Activated CD4-positive, alpha-beta memory T cell treated with anti-CD3 and anti-CD28 coated beads for 36 hours (primary cell): ENCODE results near the gene RIMBP2. TPM values are rescaled to one million over a fixed set of nuclear protein-coding genes. Genes with fewer than 3 reads are reported as not detected.
"Not testable (repeated sequence)": the region's sequence is repeated elsewhere in the genome, so short reads cannot be mapped to it uniquely, and the experiment has no call there.

Experiments used
- CTCF ChIA-PET: fragments of 350-600 bp; sonication (Branson Sonifier 250); formaldehyde crosslinking; loops from one replicate; lab custom pipeline; 2021; ENCODE audit warnings: antibody characterized with exemption, inconsistent platforms; lab: Charles Lee
- POLR2A ChIA-PET: fragments of 350-600 bp; sonication (Branson Sonifier 250); formaldehyde crosslinking; loops from one replicate; lab custom pipeline; 2021; ENCODE audit warnings: antibody characterized with exemption; lab: Charles Lee
- DNase-seq: peaks from one replicate; pipeline ENCODE4 v3.0.0-alpha.2; 2020
- H3K27ac Mint-ChIP-seq: one replicate; pipeline ENCODE4 v1.8.0; 2021; ENCODE audit warnings: mixed read lengths
- H3K27me3 Mint-ChIP-seq: one replicate; pipeline ENCODE4 v1.8.0; 2021; ENCODE audit warnings: mixed read lengths
- H3K36me3 Mint-ChIP-seq: one replicate; pipeline ENCODE4 v1.8.0; 2021; ENCODE audit warnings: mixed read lengths
- H3K4me1 Mint-ChIP-seq: one replicate; pipeline ENCODE4 v1.8.0; 2021; ENCODE audit warnings: low read depth, mixed read lengths
- H3K4me3 Mint-ChIP-seq: one replicate; pipeline ENCODE4 v1.8.0; 2021; ENCODE audit warnings: mild to moderate bottlenecking, mixed read lengths
- H3K9me3 Mint-ChIP-seq: one replicate; pipeline ENCODE4 v1.8.0; 2021; ENCODE audit warnings: mixed read lengths
- intact Hi-C: fragments of 100-400 bp; cut with micrococcal nuclease; formaldehyde crosslinking; loops from one replicate; pipeline ENCODE4 v1.15.1; 2023
- total RNA-seq, 2 experiments: library from RNA; stranded (reverse); gene quantifications; one replicate each; pipeline ENCODE4 v1.2.3, GENCODE V29; 2021

Gene RIMBP2
- total RNA-seq, 2 experiments from 2014 or later = 0.27 TPM; not detected in 1

DNA sequence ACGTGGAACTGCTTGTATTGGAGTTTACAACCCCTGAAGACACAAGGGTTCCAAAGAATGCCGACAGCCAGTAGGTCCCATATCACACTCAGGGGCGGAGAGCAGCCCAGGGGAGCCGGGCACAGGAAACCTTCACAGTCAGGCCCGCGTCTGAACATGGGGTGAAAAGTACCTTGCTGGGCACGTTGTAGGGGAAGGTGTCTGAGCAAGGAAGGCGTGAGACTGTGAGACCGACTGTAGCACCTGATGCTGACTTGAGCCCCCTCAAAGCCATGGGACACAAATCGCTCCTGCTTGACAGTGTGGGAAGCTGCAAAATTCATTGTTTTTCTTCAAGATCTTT is 14.7 kb downstream of the RIMBP2 start:
- ChIA-PET POLR2A (no interaction called here), CTCF (no interaction called here)
- intact Hi-C loops = no loop called here
- H3K9me3 Mint-ChIP-seq = no peaks in the 10 kb centered on the region
- no peaks in the 10 kb centered on the region for H3K4me1 Mint-ChIP-seq
- no peaks in the 10 kb centered on the region for H3K36me3 Mint-ChIP-seq
- H3K27ac Mint-ChIP-seq = no peak overlapping the region
- no peak for DNase-seq
- no peak overlapping the region for H3K4me3 Mint-ChIP-seq
- H3K27me3 Mint-ChIP-seq = peaks cover 7% of the 10 kb centered on the region

DNA sequence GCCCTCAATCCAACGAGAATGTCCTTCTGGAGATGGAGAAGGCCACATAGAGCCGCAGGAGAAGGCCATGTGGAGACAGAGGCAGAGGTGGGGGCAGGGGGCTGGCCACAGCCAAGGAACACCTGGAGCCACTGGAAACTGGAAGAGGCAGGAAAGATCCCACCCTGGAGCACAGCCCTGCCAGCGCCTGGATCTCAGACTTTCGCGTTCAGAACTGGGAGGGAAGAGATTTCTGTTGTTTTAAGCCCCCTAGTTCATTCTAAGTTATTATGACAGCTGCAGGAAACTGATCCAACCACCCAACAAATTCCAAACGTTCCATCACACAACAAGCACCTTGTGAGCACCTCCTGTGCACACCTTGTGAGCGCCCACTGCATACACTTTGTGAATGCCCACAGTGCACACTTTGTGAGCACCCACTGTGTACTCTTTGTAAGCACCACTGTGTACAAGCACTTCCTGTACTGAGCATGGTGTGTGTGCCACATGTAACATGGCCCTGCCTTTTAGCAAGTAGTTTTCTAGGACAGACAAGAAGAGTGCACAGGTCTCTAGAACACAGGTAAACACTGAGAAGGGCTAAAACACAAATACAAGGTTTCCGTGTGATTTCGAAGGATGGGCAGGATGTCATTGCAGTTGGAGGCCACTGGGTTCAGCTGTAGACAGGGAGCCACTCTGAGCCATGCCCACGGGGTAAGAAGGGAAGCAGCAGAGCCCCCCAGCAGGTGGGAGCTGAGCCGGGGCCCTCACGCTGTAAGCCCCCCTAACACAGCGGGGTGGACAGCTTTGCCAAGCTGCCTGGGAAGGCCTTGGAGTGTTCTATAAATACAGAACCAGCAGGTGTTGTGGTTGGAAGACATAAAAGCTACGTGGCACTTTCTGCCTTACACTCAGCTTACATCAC is 15.4 kb downstream of the RIMBP2 start:
- DNase-seq = no peak
- no peak overlapping the region for H3K27ac Mint-ChIP-seq
- ChIA-PET POLR2A (no interaction called here), CTCF (no interaction called here)
- peaks cover 8% of the 10 kb centered on the region for H3K27me3 Mint-ChIP-seq
- H3K9me3 Mint-ChIP-seq = no peaks in the 10 kb centered on the region
- no peak overlapping the region for H3K4me3 Mint-ChIP-seq
- no peaks in the 10 kb centered on the region for H3K36me3 Mint-ChIP-seq
- no peaks in the 10 kb centered on the region for H3K4me1 Mint-ChIP-seq
- intact Hi-C loops = no loop called here

GRCh38 chr12:130698106-130698505 is 18.0 kb downstream of the RIMBP2 start:
- H3K27me3 Mint-ChIP-seq = peaks cover 21% of the 10 kb centered on the region
- intact Hi-C loops = no loop called here
- no peak overlapping the region for H3K4me3 Mint-ChIP-seq
- H3K9me3 Mint-ChIP-seq = no peaks in the 10 kb centered on the region
- POLR2A ChIA-PET = no interaction called here
- no peak overlapping the region for H3K27ac Mint-ChIP-seq
- no peak for DNase-seq
- no peaks in the 10 kb centered on the region for H3K36me3 Mint-ChIP-seq
- H3K4me1 Mint-ChIP-seq = no peaks in the 10 kb centered on the region
- CTCF ChIA-PET = no interaction called here

GRCh38 chr12:130696379-130697100 is 19.6 kb downstream of the RIMBP2 start:
- no peaks in the 10 kb centered on the region for H3K36me3 Mint-ChIP-seq
- peaks cover 24% of the 10 kb centered on the region for H3K27me3 Mint-ChIP-seq
- intact Hi-C loops = no loop called here
- POLR2A ChIA-PET = no interaction called here
- CTCF ChIA-PET = no interaction called here
- no peaks in the 10 kb centered on the region for H3K9me3 Mint-ChIP-seq
- H3K4me1 Mint-ChIP-seq = no peaks in the 10 kb centered on the region
- no peak overlapping the region for H3K27ac Mint-ChIP-seq
- H3K4me3 Mint-ChIP-seq = no peak overlapping the region
- no peak for DNase-seq

GRCh38 chr12:130695061-130695460 is 21.0 kb downstream of the RIMBP2 start:
- CTCF ChIA-PET = no interaction called here
- Mint-ChIP-seq H3K4me1 (no peaks in the 10 kb centered on the region), H3K4me3 (no peak overlapping the region), H3K9me3 (no peaks in the 10 kb centered on the region), H3K36me3 (no peaks in the 10 kb centered on the region), H3K27ac (no peak overlapping the region), H3K27me3 (peaks cover 24% of the 10 kb centered on the region)
- POLR2A ChIA-PET = no interaction called here
- intact Hi-C loops = no loop called here
- no peak for DNase-seq

DNA sequence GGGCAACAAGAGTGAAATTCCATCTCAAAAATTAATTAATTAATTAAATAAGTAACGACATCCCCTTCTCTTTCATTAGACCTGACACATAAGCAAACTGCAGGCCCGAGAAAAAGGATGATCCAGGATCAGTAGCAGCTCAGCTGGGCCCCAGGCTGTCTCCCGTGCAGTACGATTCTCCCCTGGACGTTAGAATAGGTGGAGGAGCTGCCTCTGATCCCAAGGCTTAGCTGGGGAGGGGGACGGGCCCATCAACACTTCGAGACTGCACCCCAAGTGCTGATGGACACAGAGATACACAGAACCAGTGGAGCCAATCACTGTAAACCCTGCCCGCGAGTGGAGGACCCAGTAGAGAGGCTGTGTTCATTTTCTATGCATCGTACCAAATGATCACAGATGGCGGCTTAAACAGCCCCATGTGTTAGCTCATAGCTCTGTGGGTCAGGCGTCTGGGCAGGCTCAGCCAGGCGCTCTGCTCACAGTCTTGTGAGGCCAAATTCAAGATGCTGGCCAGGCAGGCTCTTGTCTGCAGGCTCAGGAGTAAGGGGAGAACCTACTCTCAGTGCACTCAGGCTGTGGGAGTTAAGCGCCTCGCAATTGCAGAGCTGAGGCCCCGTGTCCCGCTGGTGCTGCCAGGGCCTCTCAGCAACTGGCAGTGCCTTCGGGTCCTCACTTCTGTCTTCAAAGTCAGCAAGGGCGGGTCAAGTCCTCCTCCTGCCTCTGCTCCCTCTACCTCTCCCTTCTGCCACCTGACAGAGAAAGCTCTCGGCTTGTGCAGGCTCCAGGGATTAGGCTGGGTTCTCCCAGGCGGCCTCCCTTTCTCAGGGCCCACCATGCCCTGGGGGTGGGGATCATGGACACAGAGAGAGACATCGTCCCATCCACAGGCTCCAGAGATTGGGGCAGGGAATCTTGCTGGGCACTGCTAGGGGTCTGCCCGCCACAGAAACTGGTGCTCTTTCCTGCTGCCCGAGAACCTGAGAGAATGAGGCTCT is 26.4 kb downstream of the RIMBP2 start:
- intact Hi-C loops = no loop called here
- DNase-seq = no peak
- H3K4me1 Mint-ChIP-seq = no peaks in the 10 kb centered on the region
- ChIA-PET POLR2A (no interaction called here), CTCF (no interaction called here)
- peaks cover 25% of the 10 kb centered on the region for H3K27me3 Mint-ChIP-seq
- H3K4me3 Mint-ChIP-seq = no peak overlapping the region
- H3K9me3 Mint-ChIP-seq = no peaks in the 10 kb centered on the region
- H3K27ac Mint-ChIP-seq = no peak overlapping the region
- H3K36me3 Mint-ChIP-seq = no peaks in the 10 kb centered on the region

GRCh38 chr12:130688999-130689398 is 27.1 kb downstream of the RIMBP2 start:
- intact Hi-C loops, H3K36me3 Mint-ChIP-seq, H3K4me1 Mint-ChIP-seq, CTCF ChIA-PET, POLR2A ChIA-PET, H3K27ac Mint-ChIP-seq, H3K9me3 Mint-ChIP-seq, DNase-seq, H3K4me3 Mint-ChIP-seq: not testable (repeated sequence)
- peaks cover 19% of the 10 kb centered on the region for H3K27me3 Mint-ChIP-seq

DNA sequence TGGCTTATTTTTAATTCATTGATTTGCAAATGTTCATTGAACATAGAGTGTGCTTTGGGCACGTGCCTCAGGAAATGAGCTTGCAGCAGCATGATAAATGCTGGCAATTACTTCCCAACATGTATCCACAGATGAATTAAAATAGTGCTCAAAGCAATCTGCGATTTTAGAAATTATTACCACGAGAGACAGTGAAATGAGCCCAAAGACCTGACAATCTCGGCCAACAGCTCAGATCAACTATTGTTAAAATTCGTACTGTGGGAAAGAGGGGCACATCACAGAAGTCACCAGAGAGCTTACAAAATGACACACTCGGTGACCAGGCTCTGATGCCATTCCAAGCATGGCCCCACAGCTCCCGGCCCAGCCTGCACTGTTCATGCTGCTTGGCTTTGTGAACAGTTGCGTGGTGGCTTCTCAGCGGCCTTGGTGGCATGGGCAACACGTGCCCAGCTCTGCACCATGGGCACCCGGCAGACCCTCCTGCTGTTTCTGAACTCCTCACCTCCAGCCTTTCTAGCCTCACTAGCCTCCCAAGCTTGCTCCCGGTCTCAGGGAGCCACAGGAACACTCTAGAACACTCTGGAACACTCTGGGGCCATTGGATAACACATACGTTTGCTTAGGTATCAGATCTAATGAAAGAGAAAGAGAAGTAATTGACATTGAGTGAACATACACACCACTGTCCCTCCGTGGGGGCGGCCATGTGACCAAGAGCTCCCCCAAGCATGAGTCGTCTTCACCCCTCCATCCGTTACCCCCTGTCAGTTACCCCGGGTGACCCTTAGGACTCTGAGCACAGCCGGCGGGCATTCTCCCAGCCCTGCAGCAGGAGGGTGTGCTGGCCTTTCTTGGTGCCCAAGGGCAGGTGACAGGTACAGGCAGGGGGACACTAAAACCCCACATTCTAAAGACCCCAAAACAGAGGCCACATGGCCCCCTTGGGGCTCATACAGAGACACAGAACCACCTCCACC is 28.0 kb downstream of the RIMBP2 start:
- no peak for DNase-seq
- ChIA-PET POLR2A (no interaction called here), CTCF (interaction anchor here (1.0 kb wide), 1 partner anchor 12 kb away, joined by 3 read pairs; no protein-coding TSS in a partner anchor)
- Mint-ChIP-seq H3K9me3 (no peaks in the 10 kb centered on the region), H3K27me3 (peaks cover 16% of the 10 kb centered on the region), H3K4me1 (no peaks in the 10 kb centered on the region), H3K36me3 (no peaks in the 10 kb centered on the region), H3K4me3 (no peak overlapping the region), H3K27ac (no peak overlapping the region)
- intact Hi-C loops = no loop called here

- Mint-ChIP-seq H3K4me1 (no peaks in the 10 kb centered on the region), H3K4me3 (no peak overlapping the region), H3K27ac (no peak overlapping the region), H3K27me3 (peaks cover 16% of the 10 kb centered on the region), H3K36me3 (no peaks in the 10 kb centered on the region), H3K9me3 (no peaks in the 10 kb centered on the region)
- intact Hi-C loops = no loop called here
- ChIA-PET CTCF (interaction anchor here (1.0 kb wide), 1 partner anchor 11 kb away, joined by 3 read pairs; no protein-coding TSS in a partner anchor), POLR2A (no interaction called here)
- DNase-seq = no peak
Measured at GRCh38 chr12:130687190-130687589, 28.9 kb downstream of the RIMBP2 start.

GRCh38 chr12:130686511-130686991 is 29.5 kb downstream of the RIMBP2 start:
- POLR2A ChIA-PET = no interaction called here
- CTCF ChIA-PET = no interaction called here
- H3K4me3 Mint-ChIP-seq = no peak overlapping the region
- intact Hi-C loops = no loop called here
- no peaks in the 10 kb centered on the region for H3K9me3 Mint-ChIP-seq
- no peaks in the 10 kb centered on the region for H3K4me1 Mint-ChIP-seq
- peaks cover 13% of the 10 kb centered on the region for H3K27me3 Mint-ChIP-seq
- no peaks in the 10 kb centered on the region for H3K36me3 Mint-ChIP-seq
- H3K27ac Mint-ChIP-seq = no peak overlapping the region
- DNase-seq = no peak

DNA sequence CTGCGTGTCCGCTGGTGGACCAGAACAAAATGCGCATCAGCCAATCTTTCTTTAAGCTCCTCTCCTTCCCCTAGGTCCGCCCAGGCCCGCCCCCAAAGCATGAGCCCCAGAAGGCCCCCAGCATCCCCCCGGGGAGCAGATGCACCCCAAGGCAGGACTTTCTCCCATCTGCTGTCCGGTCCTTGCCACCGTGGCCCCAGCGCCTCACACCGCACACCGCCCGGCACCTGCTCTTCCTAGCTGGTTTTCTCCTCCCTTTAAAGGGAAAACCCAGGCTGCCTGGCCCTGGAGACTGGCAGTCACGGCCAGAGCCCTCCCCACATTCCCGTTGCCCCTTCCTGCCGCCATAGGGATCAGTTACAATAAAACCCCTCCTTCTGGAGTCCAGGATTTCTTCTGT is 30.2 kb downstream of the RIMBP2 start:
- ChIA-PET POLR2A (no interaction called here), CTCF (no interaction called here)
- Mint-ChIP-seq H3K9me3 (no peaks in the 10 kb centered on the region), H3K4me1 (no peaks in the 10 kb centered on the region), H3K36me3 (no peaks in the 10 kb centered on the region), H3K27me3 (peaks cover 13% of the 10 kb centered on the region), H3K27ac (no peak overlapping the region), H3K4me3 (no peak overlapping the region)
- intact Hi-C loops = no loop called here
- DNase-seq = no peak
